GM21526 (cell line): ENCODE measurements around the gene GAL3ST3.

Source experiments
- ATAC-seq: cut with Tn5 transposase; IDR thresholded peaks from one replicate; pipeline ENCODE4 v1.9.1; 2021; ENCODE audit warnings: moderate library complexity; ENCODE audit not compliant: unreplicated experiment, low FRiP score

GAL3ST3 gene

GRCh38 chr11:66069715-66070603 lies 21.0 kb upstream of the GAL3ST3 start, which contains the start of gene PACS1:
TSS of gene PACS1 (plus strand) at chr11:66070272. CDS start at chr11:66070487, 215 bp downstream.
- ATAC-seq, result no peak

GRCh38 chr11:66068923-66069714 lies 20.2 kb upstream of the GAL3ST3 start:
- ATAC-seq, result no peak

DNA sequence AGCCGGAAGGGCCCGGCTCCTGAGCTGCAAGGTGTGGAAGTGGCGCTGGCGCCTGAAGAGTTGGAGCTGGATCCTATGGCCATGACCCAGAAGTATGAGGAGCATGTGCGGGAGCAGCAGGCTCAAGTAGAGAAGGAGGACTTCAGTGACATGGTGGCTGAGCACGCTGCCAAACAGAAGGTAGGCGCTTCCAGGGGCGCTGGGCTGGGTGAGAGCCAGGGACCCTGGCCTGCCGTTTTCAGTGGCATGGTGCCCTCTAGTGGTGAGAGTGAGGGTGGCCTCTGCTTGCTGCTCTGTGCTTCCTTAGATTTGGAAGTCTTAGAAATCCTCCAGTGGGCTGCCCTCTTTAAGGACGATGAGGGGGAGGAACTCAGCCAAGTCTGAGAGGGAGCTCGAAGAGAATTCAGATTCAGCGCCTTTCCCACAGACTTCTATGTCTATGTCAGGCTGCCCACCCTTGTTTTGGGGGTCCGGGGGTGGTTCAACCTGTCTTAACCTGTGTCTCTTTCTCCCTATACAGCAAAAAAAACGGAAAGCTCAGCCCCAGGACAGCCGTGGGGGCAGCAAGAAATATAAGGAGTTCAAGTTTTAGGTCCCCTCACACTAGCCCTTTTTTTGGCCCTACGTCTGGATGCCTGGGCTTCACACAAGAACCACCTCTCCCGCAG lies 19.3 kb upstream of the GAL3ST3 start:
- ATAC-seq, result no peak

DNA sequence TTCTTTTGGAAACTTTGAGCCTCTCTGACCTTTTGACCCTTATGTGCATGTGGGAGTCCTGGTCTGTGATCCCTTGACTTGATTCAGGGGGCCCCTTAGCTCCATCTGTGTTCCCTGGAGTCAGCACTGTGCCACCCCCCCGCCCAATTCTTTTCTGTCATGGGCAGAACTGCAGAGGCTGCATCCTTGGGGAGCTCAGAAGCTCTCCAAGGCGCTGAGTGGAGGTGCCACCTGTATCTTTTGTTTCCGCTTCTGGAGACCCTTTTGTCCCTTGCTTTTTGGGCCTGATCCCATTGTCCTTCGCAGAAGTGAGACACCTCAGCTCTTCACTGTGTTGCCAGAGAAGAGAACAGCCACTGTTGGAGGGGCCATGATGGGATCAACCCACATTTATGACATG lies 18.7 kb upstream of the GAL3ST3 start:
- no peak for ATAC-seq

DNA sequence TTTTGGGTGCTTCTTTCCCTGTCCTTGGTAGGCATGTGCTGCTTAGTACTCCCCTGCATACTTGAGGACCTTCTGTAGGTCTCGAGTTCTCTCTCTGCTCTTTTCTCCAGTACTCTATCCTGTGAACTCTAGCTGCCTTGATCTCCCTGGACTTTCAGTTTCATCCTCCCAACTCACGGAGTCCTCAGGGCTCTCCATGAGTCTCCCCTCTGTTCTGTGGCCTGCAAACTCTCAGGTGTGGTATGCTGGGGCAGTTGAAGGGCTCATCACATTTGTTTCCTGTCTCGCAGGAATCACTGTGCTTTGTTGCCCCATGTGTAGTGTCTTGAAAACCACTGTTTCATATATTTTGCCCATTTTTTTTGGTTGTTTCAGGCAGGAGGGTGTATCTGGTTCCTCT lies 17.8 kb upstream of the GAL3ST3 start:
- ATAC-seq, result no peak

- ATAC-seq, result no peak
Observed at GRCh38 chr11:66064571-66064970, 15.6 kb upstream of the GAL3ST3 start.

- no peak for ATAC-seq
Observed at GRCh38 chr11:66063900-66064299, 14.9 kb upstream of the GAL3ST3 start.

- no peak for ATAC-seq
Observed at GRCh38 chr11:66062408-66062807, 13.4 kb upstream of the GAL3ST3 start.

GRCh38 chr11:66061268-66061667 lies 12.3 kb upstream of the GAL3ST3 start:
- ATAC-seq, result no peak

DNA sequence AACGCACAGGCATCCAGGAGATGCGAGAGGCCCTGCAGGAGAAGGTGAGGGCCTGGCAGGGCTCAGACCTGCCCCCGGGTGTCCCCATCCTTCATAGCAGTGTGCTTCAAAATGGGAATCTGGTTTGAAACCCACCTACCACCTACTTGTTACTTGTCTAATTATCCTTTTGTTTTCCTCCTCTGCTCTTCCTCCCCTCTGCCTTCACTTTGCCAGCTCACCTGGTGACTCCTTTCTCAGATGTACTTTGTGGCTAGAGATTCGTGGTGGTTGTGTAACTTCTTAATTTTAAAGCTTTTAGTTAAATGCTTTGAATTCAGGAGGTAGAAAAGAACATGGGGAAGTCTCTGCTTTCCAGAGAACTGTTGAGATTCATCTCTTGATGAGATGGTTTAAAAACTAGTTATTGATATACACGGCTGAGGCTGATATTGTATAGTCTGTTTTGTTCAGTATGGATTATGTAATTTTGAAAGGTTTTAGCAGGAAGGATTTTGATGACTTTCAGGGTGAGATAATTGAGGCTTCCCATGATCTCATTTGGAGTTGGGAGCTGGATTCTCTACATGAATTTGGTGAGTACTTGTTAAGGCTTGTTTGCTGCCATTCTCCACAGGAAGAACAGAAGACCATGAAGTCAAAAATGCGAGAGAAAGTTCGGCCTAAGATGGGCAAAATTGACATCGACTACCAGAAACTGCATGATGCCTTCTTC lies 11.2 kb upstream of the GAL3ST3 start:
- no peak for ATAC-seq

- no peak for ATAC-seq
Observed at GRCh38 chr11:66056501-66056900, 7.5 kb upstream of the GAL3ST3 start.

- ATAC-seq, result no peak
Observed at GRCh38 chr11:66055021-66055420, 6.1 kb upstream of the GAL3ST3 start.

- ATAC-seq, result no peak
Observed at GRCh38 chr11:66052664-66052982, 3.7 kb upstream of the GAL3ST3 start.

DNA sequence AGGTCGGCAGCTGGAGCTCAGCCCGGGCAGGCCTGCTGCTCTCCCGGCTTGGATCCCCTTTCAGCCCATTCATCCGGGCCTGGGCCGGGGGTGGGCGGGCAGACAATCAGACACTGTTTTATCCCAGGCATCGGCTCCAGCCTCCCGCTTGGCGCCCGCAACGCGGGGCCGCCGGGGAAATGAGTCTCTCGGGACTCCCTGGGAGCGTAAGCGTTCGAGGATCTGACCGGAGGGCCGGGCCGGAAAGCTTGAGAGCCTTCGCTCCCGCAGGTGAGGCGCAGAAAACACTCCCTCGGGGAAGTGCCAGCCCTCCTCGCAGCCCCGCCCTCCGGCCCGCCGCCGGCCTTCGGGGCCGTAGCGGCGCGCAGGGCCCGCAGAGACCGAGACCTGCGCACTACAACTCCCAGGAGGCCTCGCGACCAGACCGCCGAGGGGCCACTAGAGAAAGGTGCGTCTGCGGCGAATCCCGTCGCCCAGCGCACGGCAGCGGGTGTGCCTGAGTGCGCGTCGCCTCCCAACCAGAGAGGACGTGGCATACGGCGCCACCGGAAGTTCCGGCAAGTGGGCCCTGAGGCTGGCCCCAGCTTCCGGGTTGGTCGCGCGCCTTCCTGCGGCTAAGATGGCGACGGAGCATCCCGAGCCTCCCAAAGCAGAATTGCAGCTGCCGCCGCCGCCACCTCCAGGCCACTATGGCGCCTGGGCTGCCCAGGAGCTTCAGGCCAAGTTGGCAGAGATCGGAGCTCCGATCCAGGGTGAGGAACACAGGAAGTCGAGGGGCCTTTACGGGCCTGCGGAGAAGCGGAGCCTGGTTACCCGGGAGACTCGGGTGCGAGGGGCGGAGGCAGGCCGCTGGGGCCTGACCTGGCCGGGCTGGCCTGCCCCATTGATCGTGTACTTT lies 3.1 kb upstream of the GAL3ST3 start, which contains the start of gene SF3B2:
SF3B2 (plus strand) TSS at position 599 of the 898 bp plus-strand sequence; CDS start at position 620, 21 bp downstream.
- peak; percentile 86 for ATAC-seq

DNA sequence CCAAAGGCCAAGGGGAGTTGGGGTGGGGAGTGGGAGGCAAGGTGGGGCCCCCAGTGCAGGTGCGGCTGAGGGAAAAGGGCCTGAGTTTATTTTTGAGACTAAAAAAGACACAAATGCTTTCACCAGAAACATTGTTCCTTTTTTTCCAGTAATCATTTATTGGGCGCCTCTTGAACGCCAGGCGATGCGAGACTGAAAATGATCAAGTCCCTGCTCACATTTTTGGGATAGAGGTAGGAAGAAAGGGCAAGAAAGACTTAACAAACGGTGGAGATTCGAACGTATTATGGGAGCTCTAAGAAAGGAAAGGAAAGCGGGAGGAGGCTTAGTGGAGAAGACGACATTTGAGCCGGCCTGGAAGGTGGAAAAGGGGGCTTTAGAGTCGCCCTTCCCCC lies 2.4 kb upstream of the GAL3ST3 start:
- no peak for ATAC-seq

GRCh38 chr11:66050581-66051231 lies 1.7 kb upstream of the GAL3ST3 start:
- no peak for ATAC-seq

DNA sequence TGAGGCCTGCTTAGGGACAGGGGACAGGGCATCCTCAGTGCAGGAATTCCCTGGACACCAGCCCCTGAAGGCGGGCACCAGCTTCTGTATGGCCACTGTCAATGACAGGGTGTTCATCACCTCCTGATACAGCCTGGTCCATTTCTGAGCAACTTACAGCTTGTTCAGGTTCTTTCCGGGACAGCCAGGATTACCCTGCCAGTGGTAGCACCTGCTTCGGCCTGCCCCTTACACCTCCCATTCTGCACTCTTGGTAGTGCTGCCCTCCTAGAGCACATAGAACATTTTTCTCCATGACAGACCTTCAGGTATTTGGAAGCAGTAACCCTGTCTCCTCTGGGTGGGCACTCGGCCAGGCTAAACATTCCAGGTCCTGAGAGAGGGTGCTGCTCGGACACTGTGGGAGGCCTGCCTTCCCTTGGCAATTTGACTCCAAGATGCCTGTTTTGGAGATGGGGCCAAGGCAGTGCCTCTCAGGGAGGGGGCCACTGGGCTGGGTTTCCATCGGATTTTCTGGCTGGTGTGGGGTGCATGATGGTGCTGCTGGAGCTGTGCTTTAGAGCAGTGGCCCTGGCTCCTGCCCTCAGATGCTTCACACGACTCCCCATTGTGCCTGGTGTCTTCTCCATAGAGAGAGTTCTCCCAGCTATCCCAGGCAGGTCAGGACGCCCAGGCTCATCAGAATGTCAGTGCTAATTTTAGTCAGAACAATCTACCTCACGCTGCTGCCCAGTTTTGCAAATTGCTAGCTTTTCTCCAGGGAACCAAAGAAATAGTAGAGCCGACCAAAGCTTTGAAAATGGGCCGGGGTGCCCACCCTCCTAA lies 1.2 kb downstream of the GAL3ST3 start:
- no peak for ATAC-seq

GRCh38 chr11:66046901-66047300 lies 2.1 kb downstream of the GAL3ST3 start:
- no peak for ATAC-seq
